SK-N-SH treated with all-trans-retinoic acid at 6 μM for 48 hours (cell line): ENCODE results near the gene TRAK1.

ENCODE experiments used
- ATAC-seq: fragments of 200-7000 bp; cut with Tn5 transposase; 3 replicates; pipeline ENCODE4 v1.9.1; 2020; ENCODE audit warnings: mild to moderate bottlenecking, moderate library complexity
- ARNTL ChIP-seq: fragments of 450-650 bp; formaldehyde crosslinking; IDR thresholded peaks from 2 replicates; pipeline ENCODE4 v1.5.0; 2020; ENCODE audit warnings: low read depth, mild to moderate bottlenecking, moderate library complexity, borderline replicate concordance
- BACH2 ChIP-seq: fragments of 250-450 bp; sonication (Bioruptor Pico); IDR thresholded peaks from 2 replicates; pipeline ENCODE4 v1.9.0; 2021; ENCODE audit warnings: mild to moderate bottlenecking, borderline replicate concordance
- CREB5 ChIP-seq: fragments of 250-450 bp; sonication (Bioruptor Pico); IDR thresholded peaks from 2 replicates; pipeline ENCODE4 v1.5.1; 2020; ENCODE audit warnings: low read depth, mild to moderate bottlenecking, moderate library complexity
- CSDC2 ChIP-seq: fragments of 250-450 bp; sonication (Bioruptor Pico); IDR thresholded peaks from 2 replicates; pipeline ENCODE4 v1.5.0; 2020; ENCODE audit warnings: mild to moderate bottlenecking, moderate library complexity
- CSRNP3 ChIP-seq: fragments of 250-450 bp; sonication (Bioruptor Pico); IDR thresholded peaks from 2 replicates; pipeline ENCODE4 v1.5.1; 2021; ENCODE audit warnings: mild to moderate bottlenecking, moderate library complexity
- ESRRG ChIP-seq: fragments of 250-450 bp; sonication (Bioruptor Pico); IDR thresholded peaks from 2 replicates; pipeline ENCODE4 v1.6.1; 2021; ENCODE audit warnings: mild to moderate bottlenecking
- GLIS3 ChIP-seq: fragments of 250-450 bp; sonication (Bioruptor Pico); IDR thresholded peaks from 2 replicates; pipeline ENCODE4 v1.5.0; 2020; ENCODE audit warnings: mild to moderate bottlenecking, moderate library complexity
- OSR1 ChIP-seq: fragments of 250-450 bp; sonication (Bioruptor Pico); IDR thresholded peaks from 2 replicates; pipeline ENCODE4 v1.8.0; 2022; ENCODE audit warnings: moderate library complexity, mild to moderate bottlenecking, inconsistent platforms
- PATZ1 ChIP-seq: fragments of 250-450 bp; sonication (Bioruptor Pico); IDR thresholded peaks from 2 replicates; pipeline ENCODE4 v1.8.0; 2020; ENCODE audit warnings: mild to moderate bottlenecking, moderate library complexity, borderline replicate concordance
- POU6F1 ChIP-seq: fragments of 250-450 bp; sonication (Bioruptor Pico); IDR thresholded peaks from 2 replicates; pipeline ENCODE4 v1.8.0; 2021; ENCODE audit warnings: low read depth, mild to moderate bottlenecking, moderate library complexity, borderline replicate concordance
- RARB ChIP-seq: fragments of 250-450 bp; sonication (Bioruptor Pico); IDR thresholded peaks from 2 replicates; pipeline ENCODE4 v1.8.0; 2021; ENCODE audit warnings: mild to moderate bottlenecking, moderate library complexity
- SNAI2 ChIP-seq: fragments of 250-450 bp; sonication (Bioruptor Pico); IDR thresholded peaks from 2 replicates; pipeline ENCODE4 v1.5.0; 2020; ENCODE audit warnings: mild to moderate bottlenecking, moderate library complexity
- TCF4 ChIP-seq: fragments of 250-450 bp; sonication (Bioruptor Pico); IDR thresholded peaks from 2 replicates; pipeline ENCODE4 v1.8.0; 2021; ENCODE audit warnings: mild to moderate bottlenecking, moderate library complexity, borderline replicate concordance
- TSHZ2 ChIP-seq: fragments of 250-450 bp; sonication (Bioruptor Pico); IDR thresholded peaks from 2 replicates; pipeline ENCODE4 v1.5.0; 2020; ENCODE audit warnings: mild to moderate bottlenecking, moderate library complexity
- ZC3H10 ChIP-seq: fragments of 250-450 bp; sonication (Bioruptor Pico); IDR thresholded peaks from 2 replicates; pipeline ENCODE4 v1.5.1; 2021; ENCODE audit warnings: mild to moderate bottlenecking, moderate library complexity
- ZFP3 ChIP-seq: fragments of 250-450 bp; sonication (Bioruptor Pico); IDR thresholded peaks from 2 replicates; pipeline ENCODE4 v1.5.0; 2020; ENCODE audit warnings: mild to moderate bottlenecking, moderate library complexity
- ZFP30 ChIP-seq: fragments of 450-650 bp; formaldehyde crosslinking; IDR thresholded peaks from 2 replicates; pipeline ENCODE4 v1.5.0; 2022; ENCODE audit warnings: mild to moderate bottlenecking, moderate library complexity
- ZNF565 ChIP-seq: fragments of 450-650 bp; formaldehyde crosslinking; conservative IDR thresholded peaks from 2 replicates; pipeline ENCODE4 v1.5.0; 2020; ENCODE audit warnings: low read depth, mild to moderate bottlenecking, moderate library complexity
- ZNF70 ChIP-seq: fragments of 450-650 bp; formaldehyde crosslinking; IDR thresholded peaks from 2 replicates; pipeline ENCODE4 v1.5.0; 2020; ENCODE audit warnings: mild to moderate bottlenecking, moderate library complexity
- ZNF8 ChIP-seq: fragments of 450-650 bp; formaldehyde crosslinking; IDR thresholded peaks from 2 replicates; pipeline ENCODE4 v1.5.0; 2020; ENCODE audit warnings: mild to moderate bottlenecking, moderate library complexity

Gene TRAK1

GRCh38 chr3:42247576-42248027, 156.4 kb downstream of the TRAK1 start:
- TF ChIP-seq ZNF8 (CRISPR knock-in tag), result no peak
- no peak for TF ChIP-seq CREB5 (CRISPR knock-in tag)
- no peak for TF ChIP-seq ZFP30
- no peak for TF ChIP-seq ESRRG
- TF ChIP-seq RARB (CRISPR knock-in tag), result no peak
- TF ChIP-seq CSRNP3, result no peak
- TF ChIP-seq SNAI2, result no peak
- ATAC-seq, result peak; percentile 91

- no peak for ATAC-seq
- no peak for TF ChIP-seq TSHZ2
- no peak for TF ChIP-seq CREB5 (CRISPR knock-in tag)
- TF ChIP-seq BACH2 (CRISPR knock-in tag), result no peak
- no peak for TF ChIP-seq CSRNP3
- TF ChIP-seq ESRRG, result no peak
- no peak for TF ChIP-seq PATZ1 (CRISPR knock-in tag)
- no peak for TF ChIP-seq ZNF565 (CRISPR knock-in tag)
- no peak for TF ChIP-seq GLIS3 (CRISPR knock-in tag)
- TF ChIP-seq POU6F1 (CRISPR knock-in tag), result no peak
Measured at GRCh38 chr3:42250761-42251160, 159.6 kb downstream of the TRAK1 start.

- no peak for ATAC-seq
- no peak for TF ChIP-seq ARNTL (CRISPR knock-in tag)
- TF ChIP-seq SNAI2, result no peak
- no peak for TF ChIP-seq ZNF565 (CRISPR knock-in tag)
- no peak for TF ChIP-seq ZC3H10 (CRISPR knock-in tag)
- no peak for TF ChIP-seq ZNF8 (CRISPR knock-in tag)
- no peak for TF ChIP-seq POU6F1 (CRISPR knock-in tag)
- no peak for TF ChIP-seq ZFP3 (CRISPR knock-in tag)
- no peak for TF ChIP-seq OSR1 (CRISPR knock-in tag)
- no peak for TF ChIP-seq ESRRG
- TF ChIP-seq PATZ1 (CRISPR knock-in tag), result no peak
- TF ChIP-seq ZNF70 (CRISPR knock-in tag), result no peak
- TF ChIP-seq ZFP30, result no peak
- no peak for TF ChIP-seq RARB (CRISPR knock-in tag)
- no peak for TF ChIP-seq CSDC2 (CRISPR knock-in tag)
- TF ChIP-seq TCF4, result no peak
Measured at GRCh38 chr3:42254566-42254965, 163.4 kb downstream of the TRAK1 start.
